GM21390 (cell line): ENCODE measurements around the gene BRAF.
A peak's percentile ranks its signal among the peaks of the same experiment; 100 is the strongest.
"Not testable (repeated sequence)": the region's sequence is repeated elsewhere in the genome, so short reads cannot be mapped to it uniquely, and the experiment has no call there.

Source experiments
- ATAC-seq: cut with Tn5 transposase; IDR thresholded peaks from one replicate; pipeline ENCODE4 v1.9.1; 2021; ENCODE audit not compliant: unreplicated experiment

BRAF gene

DNA sequence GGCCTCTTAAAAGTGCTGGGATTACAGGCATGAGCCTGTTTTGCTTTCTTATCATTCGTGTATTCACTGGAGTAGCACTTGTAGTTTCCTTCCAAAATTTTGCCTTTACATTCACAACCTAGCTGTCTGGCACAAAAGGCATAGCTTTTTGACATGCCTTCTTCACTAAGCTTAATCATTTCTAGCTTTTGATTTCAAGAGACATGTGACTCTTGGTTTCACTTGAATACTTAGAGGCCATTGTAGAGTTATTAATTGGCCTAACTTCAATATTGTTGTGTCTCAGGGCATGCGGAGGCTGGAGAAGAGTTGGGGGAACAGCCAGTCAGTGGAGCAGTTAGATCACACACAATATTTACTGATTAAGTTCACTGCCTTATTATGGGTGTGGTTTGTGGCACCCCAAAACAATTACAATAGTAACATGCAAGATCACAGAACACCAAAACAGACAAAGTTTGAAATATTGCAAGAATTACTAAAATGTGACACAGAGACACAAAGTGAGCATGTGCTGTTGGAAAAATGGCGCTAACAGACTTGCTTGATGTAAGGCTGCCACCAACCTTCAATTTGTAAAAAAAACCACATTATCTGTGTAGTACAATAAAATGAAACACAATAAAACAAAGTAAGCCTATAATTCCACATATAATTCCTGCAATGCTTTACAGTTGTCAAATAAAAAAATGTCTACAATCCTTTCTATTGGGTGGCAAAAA, 43.1 kb downstream of the BRAF start:
- ATAC-seq, result peak; percentile 53

GRCh38 chr7:140877249-140877524, 47.5 kb downstream of the BRAF start:
- ATAC-seq, result no peak

DNA sequence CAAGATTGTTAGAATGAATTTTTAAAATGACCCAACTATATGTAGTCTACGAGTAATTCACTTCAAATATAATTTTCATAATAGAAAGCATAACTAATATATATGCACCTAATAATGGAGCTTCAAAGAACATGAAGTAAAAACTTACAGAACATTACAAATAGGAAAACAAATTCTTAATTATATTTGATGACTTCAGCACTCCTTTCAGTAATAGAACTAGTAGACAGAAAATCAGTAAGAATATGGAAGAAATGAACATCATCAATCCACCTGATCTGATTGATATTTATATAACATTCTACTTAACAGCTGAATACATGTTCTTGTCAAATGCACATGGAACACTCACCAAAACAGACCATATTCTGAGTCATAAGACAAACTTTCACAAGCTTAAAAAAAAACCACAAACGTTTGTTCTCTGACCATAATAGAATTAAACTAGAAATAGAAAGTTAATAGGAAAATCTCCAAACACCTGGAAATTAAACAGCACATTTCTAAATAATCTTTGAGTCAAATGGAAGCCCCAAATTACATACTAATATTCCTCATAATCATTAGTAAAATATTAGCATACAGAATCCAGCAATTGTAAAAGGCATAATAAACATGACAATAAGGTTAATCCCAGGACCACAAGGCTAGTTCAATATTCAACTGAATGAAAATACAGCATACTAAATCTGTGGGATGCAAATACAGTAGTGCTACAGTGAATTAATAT, 48.0 kb downstream of the BRAF start:
- peak; percentile 85 for ATAC-seq

DNA sequence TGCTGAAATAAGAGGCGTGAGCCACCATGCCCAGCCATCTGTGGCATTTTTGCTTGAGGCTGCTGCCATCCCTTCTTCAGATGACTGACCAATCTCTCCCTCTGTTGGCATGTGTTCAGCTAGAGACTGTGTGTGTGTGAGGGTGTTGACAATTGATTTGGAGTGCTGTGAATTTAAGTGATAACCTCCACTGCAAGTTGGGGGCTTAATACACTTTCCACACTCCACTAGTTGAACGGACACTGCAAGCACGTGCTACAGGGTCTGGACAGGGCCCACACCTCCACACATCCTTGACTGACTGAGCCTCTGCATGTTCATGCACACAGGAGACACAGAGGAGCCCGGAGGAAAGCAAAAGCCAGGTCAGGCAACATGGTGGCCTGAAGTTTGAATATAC, 51.3 kb downstream of the BRAF start:
- ATAC-seq, result no peak

DNA sequence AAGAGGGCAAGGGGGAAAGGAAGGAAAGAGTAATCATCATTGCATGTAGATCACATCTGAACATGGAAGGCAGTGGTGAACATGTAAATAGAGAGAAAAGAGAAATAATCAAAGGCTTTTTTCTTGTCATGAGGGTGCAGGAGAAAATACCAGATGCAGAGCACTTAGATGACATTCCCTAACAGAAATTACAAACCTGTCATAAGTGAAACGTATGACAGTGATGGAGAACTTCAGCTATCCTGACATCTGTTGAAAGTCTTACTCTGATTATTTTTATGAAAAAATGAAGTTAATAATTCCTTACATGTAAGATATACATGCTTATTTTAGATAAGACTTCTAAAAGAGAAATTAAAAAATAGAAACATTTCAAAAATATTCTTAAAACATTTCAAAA, 54.7 kb downstream of the BRAF start:
- ATAC-seq, result no peak

GRCh38 chr7:140869430-140869829, 55.3 kb downstream of the BRAF start:
- ATAC-seq, result no peak

GRCh38 chr7:140867467-140868462, 57.0 kb downstream of the BRAF start:
- peak; percentile 70 for ATAC-seq

DNA sequence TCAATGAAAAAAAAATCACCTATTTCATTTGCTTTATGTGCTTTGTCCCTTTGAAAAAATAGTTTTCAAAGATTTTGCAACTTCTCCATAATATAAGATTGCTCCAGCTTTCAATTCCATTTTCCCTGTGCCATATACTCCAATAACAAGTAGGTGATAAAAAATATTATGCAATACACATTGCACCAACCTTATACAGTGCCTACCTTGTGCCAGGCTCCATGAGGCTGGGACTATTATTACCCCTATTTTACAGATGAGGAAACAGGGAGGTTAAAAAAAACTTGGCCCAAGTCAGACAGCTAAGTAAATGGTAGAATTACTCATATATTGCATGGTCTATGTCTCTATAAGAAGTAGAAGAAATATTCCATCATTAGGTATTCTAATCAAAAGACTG, 57.8 kb downstream of the BRAF start:
- ATAC-seq, result no peak

DNA sequence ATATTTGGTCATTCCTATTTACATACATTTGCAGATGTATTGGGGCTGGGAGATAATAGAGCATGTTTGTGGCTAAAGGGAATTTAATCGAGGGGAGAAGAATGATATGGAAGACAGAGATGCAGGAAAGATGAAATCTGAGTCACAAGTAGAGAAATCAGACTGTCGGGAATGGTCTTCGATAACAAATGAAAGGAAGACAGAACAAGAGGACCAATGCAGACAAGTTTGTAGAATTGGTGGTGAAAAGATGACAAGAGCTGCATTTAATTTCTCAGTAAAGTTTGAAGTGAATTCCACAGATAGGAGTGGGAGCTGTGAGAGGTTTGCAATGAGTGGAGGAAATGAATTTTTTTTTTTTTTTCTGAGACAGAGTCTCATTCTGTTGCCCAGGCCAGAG, 60.0 kb downstream of the BRAF start:
- ATAC-seq, result no peak

DNA sequence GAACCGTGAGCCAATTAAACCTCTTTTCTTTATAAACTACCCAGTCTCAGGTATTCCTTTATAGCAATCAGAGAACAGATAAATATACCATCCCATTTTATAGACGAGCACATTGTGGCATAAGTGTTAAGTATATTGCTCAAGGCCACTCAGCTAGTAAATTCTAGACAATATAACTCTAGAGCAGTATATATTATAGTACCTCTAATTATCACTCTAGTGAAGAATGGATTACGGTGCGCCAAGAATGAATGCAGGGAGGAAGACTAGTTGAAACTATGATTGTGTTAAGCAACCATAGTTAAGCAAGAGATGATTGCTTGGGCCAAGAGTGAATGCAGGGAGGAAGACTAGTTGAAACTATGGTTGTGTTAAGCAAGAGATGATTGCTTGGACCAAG, 60.9 kb downstream of the BRAF start:
- no peak for ATAC-seq

- no peak for ATAC-seq
Measured at GRCh38 chr7:140863184-140863583, 61.5 kb downstream of the BRAF start.

- ATAC-seq, result no peak
Measured at GRCh38 chr7:140857048-140857447, 67.7 kb downstream of the BRAF start.

- no peak for ATAC-seq
Measured at GRCh38 chr7:140841166-140841715, 83.5 kb downstream of the BRAF start.

DNA sequence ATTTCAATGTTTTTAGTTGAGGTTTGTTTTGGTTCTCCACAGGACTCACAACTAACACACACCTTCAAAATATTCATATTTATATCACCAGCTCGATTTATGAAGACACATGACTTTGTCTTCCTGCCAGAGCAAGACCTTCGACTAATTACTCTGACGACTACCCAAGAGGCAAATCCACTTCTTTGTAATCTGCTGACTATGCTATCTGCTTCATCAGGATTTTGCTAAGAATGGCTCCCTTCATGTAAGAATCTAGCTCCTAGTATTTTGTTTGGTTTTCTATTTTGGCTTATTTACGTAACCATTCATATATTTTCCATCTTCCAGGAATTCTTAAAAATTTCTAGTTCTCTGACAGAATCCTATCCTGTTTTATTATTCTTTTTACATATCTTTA, 93.0 kb downstream of the BRAF start:
- ATAC-seq, result no peak

- ATAC-seq, result no peak
Measured at GRCh38 chr7:140829720-140830119, 95.0 kb downstream of the BRAF start.

- ATAC-seq, result no peak
Measured at GRCh38 chr7:140828741-140829140, 96.0 kb downstream of the BRAF start.

DNA sequence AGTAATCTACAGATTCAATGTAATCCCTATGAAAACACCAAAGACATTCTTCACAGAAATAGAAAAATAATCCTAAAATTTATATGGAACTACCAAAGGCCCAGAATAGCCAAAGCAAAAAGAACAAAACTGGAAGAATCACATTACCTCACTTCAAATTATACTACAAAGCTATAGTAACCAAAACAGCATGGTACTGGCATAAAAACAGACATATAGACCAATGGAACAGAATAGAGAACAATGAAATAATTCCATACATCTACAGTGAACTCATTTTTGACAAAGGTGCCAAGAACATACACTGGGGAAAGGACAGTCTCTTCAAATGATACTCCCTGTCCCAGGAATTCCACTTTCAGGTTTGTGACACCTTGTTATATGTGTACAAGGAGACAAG, 107.3 kb downstream of the BRAF start:
- not testable (repeated sequence) for ATAC-seq

DNA sequence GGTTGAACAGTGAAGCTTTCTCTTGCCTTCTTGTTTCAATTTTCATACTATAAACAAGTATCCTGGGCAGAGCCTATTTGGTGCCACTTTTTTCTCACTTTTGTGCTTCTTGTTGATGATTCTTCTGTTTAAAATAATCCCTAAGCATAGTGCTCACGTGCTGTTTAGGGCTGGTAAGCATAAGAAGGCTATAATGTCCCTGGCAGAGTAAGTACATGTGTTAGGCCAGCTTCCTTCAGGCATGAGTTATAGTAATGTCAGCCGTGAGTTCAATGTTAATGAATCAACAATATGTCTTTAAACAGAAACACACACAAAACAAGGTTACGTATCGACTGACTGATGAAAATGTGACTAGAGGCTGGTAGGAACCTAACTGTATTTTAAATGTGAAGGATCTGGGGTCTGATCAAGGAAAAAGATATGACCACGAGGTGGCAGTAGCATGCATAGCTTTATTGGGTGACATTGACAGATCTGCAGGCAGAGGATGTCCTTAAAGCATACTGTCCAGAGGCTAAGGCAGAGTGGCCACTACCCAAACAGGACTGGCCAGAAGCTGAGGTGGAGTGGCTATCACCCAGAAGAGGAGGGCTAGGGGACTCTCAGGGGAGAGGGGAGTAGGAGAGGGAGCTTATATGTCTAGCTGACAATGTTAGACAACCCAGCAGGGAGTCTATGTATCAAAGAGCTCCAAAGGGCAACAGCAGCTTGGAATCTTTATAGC, 113.7 kb downstream of the BRAF start:
- ATAC-seq, result peak; percentile 84

- no peak for ATAC-seq
Measured at GRCh38 chr7:140810385-140810784, 114.3 kb downstream of the BRAF start.

DNA sequence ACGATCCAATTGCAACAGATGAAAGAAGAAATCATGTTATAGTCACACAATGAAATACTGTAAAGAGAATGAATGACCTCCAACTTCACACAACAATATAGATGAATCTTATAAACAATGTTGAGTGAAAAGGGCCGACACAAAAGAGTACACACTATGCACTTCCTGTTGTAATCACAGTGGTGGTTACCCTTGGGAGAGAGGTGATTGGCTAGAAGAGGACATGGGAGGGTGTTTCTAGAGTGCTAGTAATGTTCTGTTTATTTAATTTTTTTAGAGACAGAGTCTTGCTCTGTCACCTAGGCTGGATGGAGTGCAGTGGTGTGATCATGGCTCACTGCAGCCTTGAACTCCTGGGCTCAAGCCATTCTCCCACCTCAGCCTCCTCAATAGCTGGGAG, 145.8 kb downstream of the BRAF start:
- no peak for ATAC-seq

DNA sequence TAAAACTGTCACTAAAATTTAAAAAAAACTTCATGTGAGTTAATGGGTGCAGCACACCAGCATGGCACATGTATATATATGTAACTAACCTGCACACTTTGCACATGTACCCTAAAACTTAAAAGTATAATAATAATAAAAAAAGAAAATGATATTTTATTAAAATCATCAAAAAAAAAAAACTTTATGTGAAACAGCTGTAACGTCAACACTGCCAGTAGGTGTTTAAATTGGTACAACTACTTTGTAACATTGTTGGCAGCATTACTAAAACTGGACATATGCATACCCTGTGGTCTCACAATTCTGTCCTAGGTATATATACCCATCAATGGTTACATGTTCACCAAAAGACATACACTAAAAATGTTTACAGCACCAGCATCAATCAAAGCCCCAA, 146.2 kb downstream of the BRAF start:
- ATAC-seq, result no peak
